HUDEP-2 (cell line): Measurements from ENCODE around the gene MRPL49.

Source experiments
- DNase-seq, 76 experiments: peaks; one replicate each; lab custom pipeline; 2025; ENCODE audit not compliant: unreplicated experiment in 76 of 76; lab: John Stamatoyannopoulos, UW

MRPL49 gene

GRCh38 chr11:65102142-65103095, 19.7 kb upstream of the MRPL49 start:
- no peak for DNase-seq

GRCh38 chr11:65103476-65103875, 18.6 kb upstream of the MRPL49 start:
- no peak for DNase-seq

- no peak for DNase-seq
Measured at GRCh38 chr11:65104628-65105027, 17.5 kb upstream of the MRPL49 start.

- no peak for DNase-seq
Measured at GRCh38 chr11:65107078-65107477, 15.0 kb upstream of the MRPL49 start.

- DNase-seq: no peak
Measured at GRCh38 chr11:65107751-65108468, 14.2 kb upstream of the MRPL49 start.

- no peak for DNase-seq
Measured at GRCh38 chr11:65108469-65109123, 13.5 kb upstream of the MRPL49 start.

GRCh38 chr11:65109231-65110198, 12.6 kb upstream of the MRPL49 start:
- DNase-seq: no peak

GRCh38 chr11:65110354-65110861, 11.7 kb upstream of the MRPL49 start:
- peak in 73 of 76 experiments; percentile 18 to 93 (median 76) for DNase-seq

GRCh38 chr11:65111159-65111743, 10.9 kb upstream of the MRPL49 start:
- DNase-seq: no peak

GRCh38 chr11:65111744-65112545, 10.2 kb upstream of the MRPL49 start, which contains the start of gene TM7SF2:
Gene TM7SF2, plus strand, starts transcription at chr11:65111872. Its CDS starts 144 bp downstream, at chr11:65112016.
- DNase-seq: peak in 74 of 76 experiments; percentile 56 to 97 (median 91)

- peak in 58 of 76 experiments; percentile 14 to 75 (median 52) for DNase-seq
Measured at GRCh38 chr11:65112546-65113360, 9.4 kb upstream of the MRPL49 start.

- peak in 32 of 76 experiments; percentile 9 to 58 (median 35) for DNase-seq
Measured at GRCh38 chr11:65113361-65113756, 8.8 kb upstream of the MRPL49 start.

GRCh38 chr11:65113839-65114238, 8.3 kb upstream of the MRPL49 start:
- peak in 59 of 76 experiments; percentile 10 to 72 (median 42) for DNase-seq

GRCh38 chr11:65114538-65115171, 7.5 kb upstream of the MRPL49 start:
- DNase-seq: no peak

- DNase-seq: no peak
Measured at GRCh38 chr11:65115361-65116082, 6.6 kb upstream of the MRPL49 start.
